ENCODE measurements around the gene GYPA. TPM values are rescaled to one million over a fixed set of nuclear protein-coding genes. Genes with fewer than 3 reads are reported as not detected.
"Not testable (repeated sequence)": the region's sequence is repeated elsewhere in the genome, so short reads cannot be mapped to it uniquely, and the experiment has no call there.

GYPA gene
- 1 to 10 TPM in 1 of 5 donors, not detected in 4; 4.2 TPM for total RNA-seq
- polyA plus RNA-seq = not detected
- long read RNA-seq, donor 1 = 0 reads
- long read RNA-seq, donor 2 = 0 reads
- long read RNA-seq, donor 3 = 0 reads
- long read RNA-seq, donor 4 = 0 reads
- long read RNA-seq, donor 5, partial matches to known transcripts = 0 of 2 reads
- long read RNA-seq, donor 5, other reads (novel, unspliced or antisense) = 0 of 2 reads
- long read RNA-seq, donor 6 = 0 reads
- long read RNA-seq, donor 7 = 0 reads
- long read RNA-seq, donor 8 = 0 reads
- long read RNA-seq, donor 9, partial matches to known transcripts = 0 of 1 reads
- long read RNA-seq, donor 9, other reads (novel, unspliced or antisense) = 0 of 1 reads
- long read RNA-seq, donor 10 = 0 reads

- H3K4me1 ChIP-seq; H3K27ac ChIP-seq; H3K27me3 ChIP-seq; intact Hi-C loops (cut with DNase I; ENCODE audit: low total_unique reads); H3K4me3 ChIP-seq; DNase-seq; H3K9me3 ChIP-seq; H3K36me3 ChIP-seq: not testable (repeated sequence)
- WGBS, 5 donors = 71 to 83% (median 82%) methylated on average over 4 of the region's 4 CpGs
Measured at GRCh38 chr4:144140594-144141295, at the start of gene GYPA. GYPA (minus strand) TSS chr4:144140718; CDS start chr4:144140635, 83 bp downstream.

GRCh38 chr4:144190009-144190408 lies 49.5 kb upstream of the GYPA start:
- no peak overlapping the region for H3K27ac ChIP-seq
- no peak overlapping the region for H3K4me3 ChIP-seq
- H3K9me3 ChIP-seq = no peaks in the 10 kb centered on the region
- TF ChIP-seq, protein P1, sequence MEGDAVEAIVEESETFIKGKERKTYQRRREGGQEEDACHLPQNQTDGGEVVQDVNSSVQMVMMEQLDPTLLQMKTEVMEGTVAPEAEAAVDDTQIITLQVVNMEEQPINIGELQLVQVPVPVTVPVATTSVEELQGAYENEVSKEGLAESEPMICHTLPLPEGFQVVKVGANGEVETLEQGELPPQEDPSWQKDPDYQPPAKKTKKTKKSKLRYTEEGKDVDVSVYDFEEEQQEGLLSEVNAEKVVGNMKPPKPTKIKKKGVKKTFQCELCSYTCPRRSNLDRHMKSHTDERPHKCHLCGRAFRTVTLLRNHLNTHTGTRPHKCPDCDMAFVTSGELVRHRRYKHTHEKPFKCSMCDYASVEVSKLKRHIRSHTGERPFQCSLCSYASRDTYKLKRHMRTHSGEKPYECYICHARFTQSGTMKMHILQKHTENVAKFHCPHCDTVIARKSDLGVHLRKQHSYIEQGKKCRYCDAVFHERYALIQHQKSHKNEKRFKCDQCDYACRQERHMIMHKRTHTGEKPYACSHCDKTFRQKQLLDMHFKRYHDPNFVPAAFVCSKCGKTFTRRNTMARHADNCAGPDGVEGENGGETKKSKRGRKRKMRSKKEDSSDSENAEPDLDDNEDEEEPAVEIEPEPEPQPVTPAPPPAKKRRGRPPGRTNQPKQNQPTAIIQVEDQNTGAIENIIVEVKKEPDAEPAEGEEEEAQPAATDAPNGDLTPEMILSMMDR (IDR thresholded peaks at IDR 0.05) = no peak
- TF ChIP-seq EP300 (IDR thresholded peaks at IDR 0.05) (no peak), POLR2A (IDR thresholded peaks at IDR 0.05) (no peak), POLR2AphosphoS5 (IDR thresholded peaks at IDR 0.05) (no peak)
- no peaks in the 10 kb centered on the region for H3K36me3 ChIP-seq
- DNase-seq = no peak
- peaks cover 0 to 7% (median 0%) of the 10 kb centered on the region in 3 donors for H3K27me3 ChIP-seq
- no peaks in the 10 kb centered on the region for H3K4me1 ChIP-seq
- intact Hi-C loops (cut with DNase I; ENCODE audit: low total_unique reads) = no loop called here
- 17 to 50% (median 25%) methylated on average over 2 of the region's 2 CpGs for WGBS, 5 donors

- intact Hi-C loops (cut with DNase I; ENCODE audit: low total_unique reads) = no loop called here
- TF ChIP-seq, protein P1 (IDR thresholded peaks at IDR 0.05) = no peak
- no peak for TF ChIP-seq POLR2AphosphoS5 (IDR thresholded peaks at IDR 0.05)
- no peak for TF ChIP-seq EP300 (IDR thresholded peaks at IDR 0.05)
- TF ChIP-seq POLR2A (IDR thresholded peaks at IDR 0.05) = no peak
- H3K27me3 ChIP-seq = peaks cover 0 to 7% (median 0%) of the 10 kb centered on the region in 3 donors
- no peaks in the 10 kb centered on the region for H3K36me3 ChIP-seq
- H3K27ac ChIP-seq = no peak overlapping the region
- no peak overlapping the region for H3K4me3 ChIP-seq
- WGBS, 5 donors = 25 to 45% (median 35%) methylated on average over 3 of the region's 3 CpGs
- DNase-seq = no peak
- no peaks in the 10 kb centered on the region for H3K9me3 ChIP-seq
- H3K4me1 ChIP-seq = no peaks in the 10 kb centered on the region
Measured at GRCh38 chr4:144189121-144189520, 48.6 kb upstream of the GYPA start.

DNA sequence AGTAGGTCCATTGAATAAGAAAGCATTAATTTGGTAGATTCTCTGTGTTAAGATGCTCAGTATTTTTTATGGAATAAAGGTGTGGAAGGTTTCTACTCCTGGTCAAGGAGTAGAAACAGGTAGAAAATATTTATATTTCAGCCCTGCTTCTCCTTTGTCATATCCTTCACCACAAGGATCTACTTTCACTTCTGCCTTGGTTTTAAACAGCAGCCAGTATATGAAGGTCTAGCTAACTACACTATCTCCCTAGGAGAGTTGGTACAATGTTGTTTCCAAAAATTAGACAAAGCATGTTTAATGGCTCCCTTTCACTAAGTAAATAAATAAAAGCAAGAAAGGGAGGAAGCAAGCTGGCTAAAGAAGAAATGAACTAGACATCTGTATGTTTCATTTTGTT lies 44.6 kb upstream of the GYPA start:
- DNase-seq = no peak
- Histone ChIP-seq H3K27ac (no peak overlapping the region), H3K9me3 (no peaks in the 10 kb centered on the region), H3K4me3 (no peak overlapping the region), H3K27me3 (no peaks in the 10 kb centered on the region), H3K4me1 (no peaks in the 10 kb centered on the region), H3K36me3 (no peaks in the 10 kb centered on the region)
- TF ChIP-seq, protein P1 (IDR thresholded peaks at IDR 0.05) = no peak
- TF ChIP-seq EP300 (IDR thresholded peaks at IDR 0.05) (no peak), POLR2AphosphoS5 (IDR thresholded peaks at IDR 0.05) (no peak), POLR2A (IDR thresholded peaks at IDR 0.05) (no peak)
- intact Hi-C loops (cut with DNase I; ENCODE audit: low total_unique reads) = no loop called here

DNA sequence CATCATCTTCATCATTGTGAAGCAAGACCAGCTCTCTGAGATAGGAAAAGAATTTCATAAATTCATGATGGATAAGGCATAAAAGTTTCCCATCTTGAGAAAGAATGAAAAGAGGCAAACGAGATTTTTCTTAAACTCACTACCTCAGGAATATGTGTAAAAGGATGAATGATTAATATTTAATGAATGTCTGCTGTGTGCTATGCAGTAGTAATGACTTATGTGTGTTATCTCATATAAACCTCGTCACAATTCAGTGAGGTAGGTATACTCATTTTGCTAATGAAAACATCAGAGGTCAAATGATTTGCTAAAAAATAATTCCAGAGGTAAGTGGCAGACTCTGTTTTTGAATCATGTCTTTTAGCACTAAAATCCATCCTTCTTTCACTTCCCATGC lies 42.6 kb upstream of the GYPA start:
- WGBS, 5 donors = 53 to 67% (median 58%) methylated on average over 2 of the region's 2 CpGs

More for the DNA sequence above, 42.6 kb upstream of the GYPA start:
- Histone ChIP-seq H3K27me3 (no peaks in the 10 kb centered on the region), H3K4me1 (no peaks in the 10 kb centered on the region), H3K27ac (no peak overlapping the region), H3K36me3 (no peaks in the 10 kb centered on the region), H3K4me3 (no peak overlapping the region), H3K9me3 (no peaks in the 10 kb centered on the region)
- intact Hi-C loops (cut with DNase I; ENCODE audit: low total_unique reads) = no loop called here
- TF ChIP-seq POLR2AphosphoS5 (IDR thresholded peaks at IDR 0.05) = no peak
- TF ChIP-seq POLR2A (IDR thresholded peaks at IDR 0.05) = no peak
- TF ChIP-seq, protein P1 (IDR thresholded peaks at IDR 0.05) = no peak
- no peak for TF ChIP-seq EP300 (IDR thresholded peaks at IDR 0.05)
- DNase-seq = no peak

Measured in stomach (tissue), 19 donors.